HepG2 (cell line): ENCODE data around the gene KRT81. TPM values are rescaled to one million over a fixed set of nuclear protein-coding genes. Genes with fewer than 3 reads are reported as not detected.

Source experiments
- ATAC-seq: fragments of 200-7000 bp; cut with Tn5 transposase; 3 replicates; pipeline ENCODE4 v1.9.1; 2020; ENCODE audit warnings: mild to moderate bottlenecking, moderate library complexity
- BruUV-seq: library from RNA; stranded (reverse); fragments of 400-500 nt; replicated peaks from 2 replicates; lab custom pipeline; 2021; lab: Mats Ljungman, UMichigan
- CTCF ChIA-PET: fragments of 300-600 bp; formaldehyde crosslinking; extraction: SDS; loops from one replicate; lab custom pipeline; 2021; ENCODE audit warnings: low total read pairs, inconsistent platforms, low intra/inter-chr PET ratio; lab: Yijun Ruan, JAX
- POLR2A ChIA-PET: fragments of 350-600 bp; sonication (Branson Sonifier 250); formaldehyde crosslinking; loops from one replicate; lab custom pipeline; 2020; ENCODE audit warnings: antibody characterized with exemption, inconsistent platforms; lab: Yijun Ruan, JAX
- DNase-seq: peaks from one replicate; pipeline ENCODE4 v3.0.0-alpha.2; 2015; ENCODE audit warnings: low spot score
- FAIRE-seq: peaks from 3 replicates; lab custom pipeline; 2011; peaks lifted over from hg19 to GRCh38; lab: Jason Lieb, UNC
- H2AFZ ChIP-seq: one replicate; pipeline ENCODE4 v1.6.1; 2011; ENCODE audit warnings: low read length, inconsistent platforms
- H3K27ac ChIP-seq: fragments of 300-600 bp; 3 replicates; pipeline ENCODE4 v1.8.0; 2011; ENCODE audit warnings: mixed run types, mild to moderate bottlenecking, mixed read lengths, low read length, inconsistent platforms; ENCODE audit not compliant: insufficient read depth; ENCODE audit errors: extremely low read length
- H3K27me3 ChIP-seq, 2 experiments: fragments of 200-600 bp in 1 of 2; 2 replicates in 1 of 2; 3 replicates in 1 of 2; pipeline versions ENCODE4 v1.6.0 to v1.8.0; 2011; ENCODE audit warnings: low read length in 2 of 2, mild to moderate bottlenecking in 2 of 2, moderate library complexity in 2 of 2, inconsistent platforms in 1 of 2; ENCODE audit not compliant: insufficient read depth in 2 of 2, control insufficient read depth in 1 of 2
- H3K36me3 ChIP-seq, 2 experiments: fragments of 200-600 bp in 1 of 2; replicated peaks in 1 of 2; 2 replicates in 1 of 2; 3 replicates in 1 of 2; pipeline versions ENCODE4 v1.5.1 to v1.8.0; 2011; ENCODE audit warnings: low read length in 2 of 2, inconsistent platforms in 1 of 2; ENCODE audit not compliant: insufficient read depth in 2 of 2, control insufficient read depth in 1 of 2
- H3K4me1 ChIP-seq: 2 replicates; pipeline ENCODE4 v1.5.1; 2012; ENCODE audit warnings: low read length, inconsistent platforms; ENCODE audit not compliant: insufficient read depth
- H3K4me2 ChIP-seq: 2 replicates; pipeline ENCODE4 v1.6.0; 2011; ENCODE audit warnings: low read depth, low read length, inconsistent platforms
- H3K4me3 ChIP-seq, 3 experiments: fragments of 200-600 bp in 1 of 3; sonication (generic), shearing (Covaris generic) in 1 of 3; replicated peaks in 1 of 3; 2 replicates each; pipeline ENCODE4 v1.5.1; 2011 to 2016; ENCODE audit warnings: low read length in 3 of 3, inconsistent platforms in 2 of 3, low read depth in 2 of 3, mild to moderate bottlenecking in 2 of 3, control low read depth in 1 of 3, mixed read lengths in 1 of 3; ENCODE audit not compliant: insufficient read depth in 1 of 3
- H3K79me2 ChIP-seq: one replicate; pipeline ENCODE4 v1.6.1; 2011; ENCODE audit warnings: low read length, inconsistent platforms; ENCODE audit not compliant: insufficient read depth
- H3K9ac ChIP-seq: 2 replicates; pipeline ENCODE4 v1.6.0; 2011; ENCODE audit warnings: mild to moderate bottlenecking, low read depth, low read length, inconsistent platforms; ENCODE audit not compliant: insufficient read depth
- H3K9me3 ChIP-seq: 2 replicates; pipeline ENCODE4 v1.5.1; 2012; ENCODE audit warnings: mild to moderate bottlenecking, low read length
- H4K20me1 ChIP-seq: 2 replicates; pipeline ENCODE4 v1.6.0; 2011; ENCODE audit warnings: inconsistent platforms, mild to moderate bottlenecking, low read length, moderate library complexity; ENCODE audit not compliant: insufficient read depth
- E2F1 ChIP-seq: sonication (generic); formaldehyde crosslinking; IDR thresholded peaks from 2 replicates; pipeline ENCODE4 v1.5.0; 2020; ENCODE audit warnings: missing genetic modification reagents
- JUN ChIP-seq: sonication (generic); formaldehyde crosslinking; IDR thresholded peaks from 2 replicates; pipeline ENCODE4 v1.4.0; 2020; ENCODE audit warnings: mild to moderate bottlenecking, missing genetic modification reagents
- NCOA2 ChIP-seq: sonication (generic); formaldehyde crosslinking; IDR thresholded peaks from 2 replicates; pipeline ENCODE4 v1.8.0; 2022; ENCODE audit warnings: inconsistent platforms
- TBX2 ChIP-seq: sonication (generic); formaldehyde crosslinking; IDR thresholded peaks from 2 replicates; pipeline ENCODE4 v1.5.0; 2020; ENCODE audit warnings: missing genetic modification reagents, mild to moderate bottlenecking, borderline replicate concordance
- ZFP41 ChIP-seq: sonication (generic); formaldehyde crosslinking; IDR thresholded peaks from 2 replicates; pipeline ENCODE4 v1.4.0; 2020; ENCODE audit warnings: mild to moderate bottlenecking, missing genetic modification reagents, borderline replicate concordance
- ZFP91 ChIP-seq: sonication (generic); formaldehyde crosslinking; IDR thresholded peaks from 2 replicates; pipeline ENCODE4 v1.9.0; 2022; ENCODE audit warnings: missing genetic modification reagents, mild to moderate bottlenecking, borderline replicate concordance
- ZNF230 ChIP-seq: sonication (generic); formaldehyde crosslinking; IDR thresholded peaks from 2 replicates; pipeline ENCODE4 v1.4.0; 2020; ENCODE audit warnings: mild to moderate bottlenecking, missing genetic modification reagents
- ZNF260 ChIP-seq: sonication (generic); formaldehyde crosslinking; IDR thresholded peaks from 2 replicates; pipeline ENCODE4 v1.4.0; 2020; ENCODE audit warnings: missing genetic modification reagents, low read depth, mild to moderate bottlenecking, borderline replicate concordance
- ZNF317 ChIP-seq: sonication (generic); formaldehyde crosslinking; IDR thresholded peaks from 2 replicates; pipeline ENCODE4 v1.5.0; 2020; ENCODE audit warnings: mild to moderate bottlenecking, missing genetic modification reagents
- ZNF556 ChIP-seq: sonication (generic); formaldehyde crosslinking; IDR thresholded peaks from 2 replicates; pipeline ENCODE4 v1.4.0; 2020; ENCODE audit warnings: mild to moderate bottlenecking, missing genetic modification reagents, borderline replicate concordance
- ZNF644 ChIP-seq: IDR thresholded peaks from 2 replicates; pipeline ENCODE4 v1.6.1; 2016; ENCODE audit warnings: low read depth
- WGBS: methylation state at CpG from one replicate; pipeline ENCODE4 v1.1.6; 2017; ENCODE audit warnings: low lambda C conversion rate; 5-methylcytosine and 5-hydroxymethylcytosine counted together
- in situ Hi-C: cut with HindIII; loops from 2 replicates; pipeline ENCODE4 v1.10.0; 2017; ENCODE audit warnings: low pct_unique_long_range_greater_than_20kb; ENCODE audit not compliant: extremely low pct_ligation_motif_present
- intact Hi-C: fragments of 100-400 bp; cut with micrococcal nuclease; formaldehyde crosslinking; loops from one replicate; pipeline ENCODE4 v1.10.0; 2022; ENCODE audit not compliant: unreplicated experiment
- polyA plus RNA-seq, 8 experiments: library from polyadenylated mRNA; depleted of rRNA in 3 of 8; stranded (reverse) in 7 of 8; unstranded in 1 of 8; fragments of >200 nt; fragmentation: Illumina TruSeq in 4 of 8; extraction: Trizol in 4 of 8; gene quantifications; 2 replicates each; pipeline versions ENCODE4 v1.2.1 to v1.2.3, GENCODE V29; 2011 to 2016; ENCODE audit warnings: low read depth in 4 of 8, missing spikeins in 1 of 8, mixed read lengths in 1 of 8; ENCODE audit not compliant: insufficient read depth in 1 of 8
- total RNA-seq, 5 experiments: library from RNA; depleted of rRNA; stranded (reverse); fragments of >200 nt; fragmentation: Illumina TruSeq; extraction: Trizol; gene quantifications; 2 replicates each; pipeline ENCODE4 v1.2.3, GENCODE V29; 2016; ENCODE audit warnings: low read depth in 1 of 5

Gene KRT81
- total and polyA plus RNA-seq, 2 of the 13 experiments (the other 11 are each of a cell fraction or from before 2014, with no cell fraction given): not detected

GRCh38 chr12:52274521-52275120, 16.7 kb downstream of the KRT81 start, which contains the start of gene KRT86:
Gene KRT86 (plus strand): TSS chr12:52274645. CDS start chr12:52301917, 27,272 bp downstream.
- no TSS peak for BruUV-seq
- Histone ChIP-seq H3K4me1 (peaks cover 6% of the 10 kb centered on the region), H3K9ac (no peak within 1 kb of the TSS), H3K36me3 (no peaks in the 10 kb centered on the region)
- DNase-seq: no peak
- FAIRE-seq: no peak
- POLR2A ChIA-PET: no interaction called here
- intact Hi-C loops: no loop called here
- no peak for TF ChIP-seq ZFP91 (CRISPR knock-in tag)
- TF ChIP-seq ZNF556 (CRISPR knock-in tag): no peak
- no peak for TF ChIP-seq ZNF317 (CRISPR knock-in tag)
- TF ChIP-seq ZNF260 (CRISPR knock-in tag): no peak
- TF ChIP-seq ZFP41 (CRISPR knock-in tag): no peak
- no peak for TF ChIP-seq NCOA2 (CRISPR knock-in tag)
- no peak for TF ChIP-seq ZNF644 (CRISPR knock-in tag)
- TF ChIP-seq TBX2 (CRISPR knock-in tag): no peak
- TF ChIP-seq JUN: no peak
- TF ChIP-seq E2F1: no peak
- no peak for TF ChIP-seq ZNF230 (CRISPR knock-in tag)
- TF ChIP-seq, all 625 proteins: peak for 0
- Histone ChIP-seq H3K27ac (no peak within 1 kb of the TSS), H3K4me3 (no peak within 1 kb of the TSS), H3K27me3 (peaks cover 4 to 29% of the 10 kb centered on the region in 2 experiments; a peak in 3 of 5 replicates), H3K4me2 (no peak within 1 kb of the TSS), H3K9me3 (no peaks in the 10 kb centered on the region), H4K20me1 (no peaks in the 10 kb centered on the region), H2AFZ (no peak within 1 kb of the TSS), H3K79me2 (no peaks in the 10 kb centered on the region)
- in situ Hi-C loops: no loop called here
- ATAC-seq: no peak
- CTCF ChIA-PET: no interaction called here
- WGBS: 4% methylated on average over 3 of the region's 3 CpGs
